ENCODE results near the gene NPBWR2.

- TF ChIP-seq CTCF (IDR thresholded peaks at IDR 0.05; ENCODE audit: insufficient read depth, low read length) = no peak
- no peak for TF ChIP-seq POLR2AphosphoS5 (IDR thresholded peaks at IDR 0.05; ENCODE audit: low read depth)
- no peak for TF ChIP-seq REST (IDR thresholded peaks at IDR 0.05; ENCODE audit: insufficient replicate concordance, low read depth)
- no peak for TF ChIP-seq GABPA (IDR thresholded peaks at IDR 0.05; ENCODE audit: low read depth)
Measured at GRCh38 chr20:64064145-64064698, 43.1 kb downstream of the NPBWR2 start.

All from HL-60 (cell line).